AG09309 (cell line): ENCODE measurements around the gene SIAH1.
"Not testable (repeated sequence)": the region's sequence is repeated elsewhere in the genome, so short reads cannot be mapped to it uniquely, and the experiment has no call there.

Source experiments
- DNase-seq: peaks from one replicate; pipeline ENCODE4 v3.0.0-alpha.2; 2010; ENCODE audit warnings: low read depth
- H3K4me3 ChIP-seq: 2 replicates; pipeline ENCODE4 v1.5.1; 2011; ENCODE audit warnings: mild to moderate bottlenecking, low read depth, low read length, moderate library complexity; ENCODE audit not compliant: control insufficient read depth
- CTCF ChIP-seq: IDR thresholded peaks from 2 replicates; pipeline ENCODE4 v1.5.1; 2011; ENCODE audit warnings: mild to moderate bottlenecking, low read depth, low read length, inconsistent platforms; ENCODE audit not compliant: insufficient read depth, control insufficient read depth; ENCODE audit errors: missing control alignments

SIAH1 gene

DNA sequence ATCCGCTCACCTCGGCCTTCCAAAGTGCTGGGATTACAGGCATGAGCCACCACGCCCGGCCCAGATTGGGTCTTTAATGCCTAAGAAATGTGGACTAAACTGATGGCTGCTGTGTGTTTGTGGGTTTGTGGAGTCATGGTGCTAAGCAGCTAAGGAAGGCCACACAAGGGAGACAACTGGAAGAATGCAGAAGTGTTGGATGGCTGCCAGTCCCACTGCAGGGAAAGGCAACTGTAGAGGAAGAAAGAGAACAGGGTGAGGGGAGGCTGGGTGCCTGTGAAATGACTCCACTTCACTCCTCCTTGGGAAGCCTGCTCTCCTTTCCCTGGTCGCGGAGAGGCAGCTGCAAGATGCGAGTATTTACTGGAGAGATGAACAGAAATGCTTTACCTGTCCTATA, 23.5 kb upstream of the SIAH1 start:
- TF ChIP-seq CTCF, result no peak
- no peak overlapping the region for H3K4me3 ChIP-seq
- no peak for DNase-seq

DNA sequence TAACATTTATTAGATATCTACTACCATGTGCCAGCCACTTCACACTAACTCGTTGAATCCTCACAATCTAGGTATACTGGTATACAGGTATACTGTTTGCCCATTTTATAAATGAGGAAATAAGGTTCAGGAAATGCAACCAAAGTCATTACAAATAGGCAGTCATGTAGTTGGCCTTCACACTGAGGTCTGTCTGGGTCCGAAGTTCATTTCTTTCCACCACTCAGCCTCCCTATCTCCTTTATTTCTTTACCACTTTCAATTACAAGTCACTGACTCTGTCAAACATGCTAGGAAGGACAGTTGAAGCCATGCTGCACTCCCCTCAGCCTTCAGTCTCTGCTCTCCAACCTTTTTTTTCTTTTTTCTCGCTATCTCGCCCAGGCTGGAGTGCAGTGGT, 20.7 kb upstream of the SIAH1 start:
- no peak overlapping the region for H3K4me3 ChIP-seq
- no peak for DNase-seq
- no peak for TF ChIP-seq CTCF

- no peak for TF ChIP-seq CTCF
- H3K4me3 ChIP-seq, result no peak overlapping the region
- DNase-seq, result no peak
Observed at GRCh38 chr16:48405153-48405552, 19.9 kb upstream of the SIAH1 start.

- H3K4me3 ChIP-seq, DNase-seq: not testable (repeated sequence)
Observed at GRCh38 chr16:48402547-48402946, 17.3 kb upstream of the SIAH1 start.

DNA sequence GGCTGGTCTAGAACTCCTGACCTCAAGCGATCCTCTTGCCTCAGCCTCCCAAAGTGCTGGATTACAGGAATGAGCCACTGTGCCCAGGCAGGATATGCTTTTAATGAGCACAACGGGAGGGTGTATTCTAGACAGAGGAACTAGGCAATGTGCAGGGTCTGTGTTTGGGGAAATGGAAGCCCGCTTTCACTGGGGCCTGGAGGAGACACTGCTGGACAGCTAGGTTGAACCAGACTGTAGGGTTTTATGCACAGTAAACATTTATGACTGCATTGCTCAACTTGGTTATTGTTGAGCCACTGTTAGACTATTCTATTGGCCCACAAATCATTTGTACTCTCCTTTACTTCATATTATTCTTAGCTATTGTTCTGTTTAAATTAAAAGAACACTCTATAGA, 10.2 kb upstream of the SIAH1 start:
- no peak for DNase-seq
- H3K4me3 ChIP-seq, result no peak overlapping the region
- no peak for TF ChIP-seq CTCF

DNA sequence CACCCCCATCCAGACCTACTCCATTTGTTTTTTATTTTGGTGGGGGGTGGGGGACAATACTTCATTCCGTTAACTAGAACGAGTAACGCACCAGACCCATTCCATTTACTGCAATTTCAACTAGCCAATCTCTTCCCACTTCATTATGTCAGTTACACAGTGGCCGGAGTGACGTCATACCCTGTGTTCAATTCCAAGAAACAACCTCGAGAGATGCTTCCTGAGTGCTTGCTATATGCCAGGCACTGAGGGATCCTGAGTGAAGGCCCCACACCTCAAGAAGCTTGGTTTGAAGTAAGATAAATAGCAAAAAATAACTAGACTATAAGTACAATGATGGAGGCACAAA, 9.1 kb upstream of the SIAH1 start:
- TF ChIP-seq CTCF, result no peak
- H3K4me3 ChIP-seq, result no peak overlapping the region
- no peak for DNase-seq

- no peak overlapping the region for H3K4me3 ChIP-seq
- TF ChIP-seq CTCF, result no peak
- peak; percentile 57 for DNase-seq
Observed at GRCh38 chr16:48393485-48394354, 8.5 kb upstream of the SIAH1 start.
